ENCODE measurements around the gene SMIM7.
"Not testable (repeated sequence)": the region's sequence is repeated elsewhere in the genome, so short reads cannot be mapped to it uniquely, and the experiment has no call there.

SMIM7 gene

GRCh38 chr19:16659832-16660708 lies at the start of gene SMIM7:
Gene SMIM7, minus strand, starts transcription at chr19:16660144. Its CDS starts 34 bp downstream, at chr19:16660110.
- DNase-seq, result peak; percentile 95

GRCh38 chr19:16703677-16704076 lies 43.7 kb upstream of the SMIM7 start:
- DNase-seq, result no peak

- DNase-seq, result no peak
These were observed 42.2 kb upstream of the SMIM7 start for GRCh38 chr19:16702123-16702522.

GRCh38 chr19:16698914-16699313 lies 39.0 kb upstream of the SMIM7 start:
- DNase-seq, result no peak

- DNase-seq, result no peak
These were observed 28.1 kb upstream of the SMIM7 start for GRCh38 chr19:16688084-16688483.

GRCh38 chr19:16684216-16684615 lies 24.3 kb upstream of the SMIM7 start:
- DNase-seq, result no peak

GRCh38 chr19:16682539-16682938 lies 22.6 kb upstream of the SMIM7 start:
- DNase-seq, result no peak

GRCh38 chr19:16679811-16680210 lies 19.9 kb upstream of the SMIM7 start:
- no peak for DNase-seq

GRCh38 chr19:16678498-16678897 lies 18.6 kb upstream of the SMIM7 start:
- DNase-seq, result no peak

- DNase-seq, result no peak
These were observed 17.1 kb upstream of the SMIM7 start for GRCh38 chr19:16677055-16677454.

GRCh38 chr19:16676101-16676798 lies 16.3 kb upstream of the SMIM7 start:
- no peak for DNase-seq

- DNase-seq, result not testable (repeated sequence)
These were observed 13.9 kb upstream of the SMIM7 start for GRCh38 chr19:16673839-16674238.

GRCh38 chr19:16673231-16673630 lies 13.3 kb upstream of the SMIM7 start:
- DNase-seq, result no peak

- DNase-seq, result no peak
These were observed 11.8 kb upstream of the SMIM7 start for GRCh38 chr19:16671652-16672274.

GRCh38 chr19:16670291-16670690 lies 10.3 kb upstream of the SMIM7 start:
- no peak for DNase-seq

GRCh38 chr19:16668702-16669101 lies 8.8 kb upstream of the SMIM7 start:
- DNase-seq, result not testable (repeated sequence)

- DNase-seq, result no peak
These were observed 8.2 kb upstream of the SMIM7 start for GRCh38 chr19:16668176-16668575.

- DNase-seq, result no peak
These were observed 1.6 kb upstream of the SMIM7 start for GRCh38 chr19:16661480-16662034.

GRCh38 chr19:16660763-16661479 lies 977 bp upstream of the SMIM7 start, which contains the start of gene TMEM38A:
Gene TMEM38A, plus strand, starts transcription at chr19:16661139. Its CDS starts 79 bp downstream, at chr19:16661218.
- peak; percentile 41 for DNase-seq

- no peak for DNase-seq
These were observed 496 bp downstream of the SMIM7 start for GRCh38 chr19:16659464-16659831.

- no peak for DNase-seq
These were observed 2.6 kb downstream of the SMIM7 start for GRCh38 chr19:16657384-16657783.

GRCh38 chr19:16655727-16656126 lies 4.2 kb downstream of the SMIM7 start:
- DNase-seq, result no peak

GRCh38 chr19:16654627-16655026 lies 5.3 kb downstream of the SMIM7 start:
- DNase-seq, result no peak

Data from NCI-H510A (cell line).